Fibroblast of peridontal ligament (primary cell): ENCODE measurements around the gene RFX8.
"Not testable (repeated sequence)": the region's sequence is repeated elsewhere in the genome, so short reads cannot be mapped to it uniquely, and the experiment has no call there.

Experiments
- DNase-seq: peaks from one replicate; pipeline ENCODE4 v3.0.0-alpha.2; 2010; ENCODE audit errors: extremely low read depth

RFX8 gene

DNA sequence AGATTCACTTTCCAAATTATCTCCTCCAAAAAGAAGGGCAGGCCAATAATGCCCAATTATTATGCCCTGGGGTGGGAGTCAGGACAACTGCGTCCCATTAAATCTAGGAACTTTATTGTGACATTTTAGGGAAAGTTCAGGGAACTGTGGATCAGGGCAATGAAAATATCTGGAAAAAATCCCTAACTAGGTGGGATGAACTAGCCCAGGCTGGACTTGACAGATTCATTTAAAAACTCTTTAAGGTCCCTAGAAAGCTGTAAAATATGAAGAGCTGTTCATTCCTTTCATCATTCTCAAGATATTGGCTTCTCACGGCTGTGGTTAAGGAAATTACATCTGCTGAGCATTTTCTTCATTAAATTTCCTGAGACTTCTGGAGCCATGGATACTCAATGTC lies 95.8 kb downstream of the RFX8 start:
- DNase-seq, result no peak

DNA sequence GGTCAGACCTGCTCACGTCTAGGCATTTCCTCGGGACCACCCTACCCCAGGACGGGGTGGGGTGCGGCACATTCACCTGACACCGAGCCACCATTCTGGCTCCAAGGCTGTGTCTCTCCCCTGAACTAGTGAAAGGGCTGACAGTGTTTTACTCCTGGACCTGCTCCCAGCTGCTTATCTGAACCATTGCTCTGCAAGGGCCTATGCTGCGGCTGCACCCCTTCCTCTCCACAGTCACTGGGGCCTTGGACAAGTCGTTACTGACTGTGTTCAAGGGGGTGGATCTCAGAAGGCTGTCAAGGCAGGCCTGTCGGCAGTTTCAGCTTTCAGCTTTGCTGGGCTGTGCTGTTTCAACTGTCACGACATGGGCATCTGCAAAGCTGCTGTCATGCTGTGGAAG lies 99.3 kb downstream of the RFX8 start:
- no peak for DNase-seq

DNA sequence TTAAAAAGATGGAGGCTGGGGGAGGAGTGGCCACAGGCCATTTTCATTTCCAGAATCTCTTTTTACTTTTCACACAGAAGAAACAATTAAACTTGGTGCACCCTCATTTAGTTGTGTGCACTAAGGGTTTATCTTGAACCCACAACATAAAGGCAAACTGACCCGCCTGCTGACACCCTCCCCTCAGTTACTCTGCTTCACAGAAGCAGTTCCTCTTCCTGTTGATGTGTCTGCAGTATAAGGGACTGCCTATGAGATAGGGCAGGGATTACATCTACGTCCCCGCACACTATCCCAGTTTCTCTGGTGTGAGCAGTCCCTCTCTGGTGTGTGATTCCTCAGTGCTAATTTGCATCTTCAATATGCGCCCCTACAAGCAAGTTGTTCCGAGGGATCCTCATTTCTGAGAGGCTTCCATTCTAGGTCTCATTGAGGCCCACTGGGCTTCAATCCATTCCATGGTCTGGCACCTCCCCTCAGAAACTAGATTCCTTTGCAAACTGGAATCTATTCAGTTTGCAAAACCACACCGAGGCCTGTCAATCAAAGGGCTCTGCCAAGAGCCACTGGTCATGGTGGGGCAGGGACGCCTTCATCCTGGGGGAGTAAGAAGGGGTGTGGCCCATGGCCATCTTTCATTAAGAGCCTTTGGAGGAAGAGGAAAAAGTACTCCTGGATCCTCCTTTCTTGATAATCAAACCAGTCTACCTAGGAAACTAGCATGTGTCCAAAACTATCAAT lies 99.9 kb downstream of the RFX8 start:
- DNase-seq, result no peak

DNA sequence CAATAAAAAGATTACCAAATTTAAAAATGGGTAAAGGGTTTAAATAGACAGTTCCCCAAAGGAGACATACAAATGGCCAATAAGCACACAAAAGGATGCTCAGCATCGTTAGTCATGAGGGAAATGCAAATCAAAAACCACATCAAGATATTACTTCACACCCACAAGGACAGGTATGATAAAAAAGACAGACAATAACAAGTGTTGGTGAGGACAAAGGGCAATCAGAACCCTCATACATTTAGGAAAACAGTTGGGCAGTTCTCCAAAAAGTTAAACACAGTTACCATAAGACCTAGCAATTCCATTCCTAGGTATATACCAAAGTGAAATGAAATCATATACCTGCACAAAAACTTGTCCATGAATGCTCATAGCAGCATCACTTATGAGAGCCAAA lies 102.1 kb downstream of the RFX8 start:
- no peak for DNase-seq

DNA sequence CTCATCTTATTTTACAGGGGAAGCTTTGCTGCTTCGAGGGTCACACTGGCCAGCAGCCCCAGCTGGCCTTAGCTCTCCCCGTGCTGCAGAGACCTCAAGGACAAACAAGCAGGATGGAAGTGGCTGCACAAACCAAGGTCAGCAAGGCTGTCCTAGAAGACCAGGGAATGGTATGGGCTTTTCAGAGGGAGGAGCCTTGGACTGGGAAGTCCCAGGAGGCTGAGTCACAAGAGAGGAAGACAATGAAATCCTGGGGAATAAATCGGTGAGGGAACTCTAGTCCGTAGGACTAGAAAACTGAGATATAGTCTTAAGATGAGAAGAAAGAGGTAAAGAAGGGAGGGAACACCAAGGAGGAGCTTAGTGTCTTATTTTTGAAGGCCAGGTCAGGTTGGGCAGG lies 103.3 kb downstream of the RFX8 start:
- no peak for DNase-seq

DNA sequence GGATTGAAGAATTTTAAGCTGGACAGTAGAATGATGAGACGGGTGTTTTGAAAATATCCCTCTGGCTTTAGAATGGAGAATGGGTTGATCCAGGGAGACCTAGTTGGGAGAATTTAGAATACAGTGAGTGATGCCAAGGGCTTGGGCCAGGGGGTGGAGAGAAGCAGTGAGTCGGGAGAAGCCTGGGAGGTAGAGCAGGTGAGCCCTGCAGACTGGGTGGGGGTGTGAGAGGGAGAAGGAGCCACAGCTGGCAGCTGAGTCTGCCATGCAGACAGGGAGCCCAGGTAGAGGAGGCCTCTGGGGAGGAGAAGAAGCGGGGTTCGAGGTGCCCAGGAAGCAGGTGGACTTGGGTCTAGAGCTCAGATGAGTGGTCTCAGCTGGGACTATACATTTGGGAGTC lies 105.8 kb downstream of the RFX8 start:
- DNase-seq, result no peak

DNA sequence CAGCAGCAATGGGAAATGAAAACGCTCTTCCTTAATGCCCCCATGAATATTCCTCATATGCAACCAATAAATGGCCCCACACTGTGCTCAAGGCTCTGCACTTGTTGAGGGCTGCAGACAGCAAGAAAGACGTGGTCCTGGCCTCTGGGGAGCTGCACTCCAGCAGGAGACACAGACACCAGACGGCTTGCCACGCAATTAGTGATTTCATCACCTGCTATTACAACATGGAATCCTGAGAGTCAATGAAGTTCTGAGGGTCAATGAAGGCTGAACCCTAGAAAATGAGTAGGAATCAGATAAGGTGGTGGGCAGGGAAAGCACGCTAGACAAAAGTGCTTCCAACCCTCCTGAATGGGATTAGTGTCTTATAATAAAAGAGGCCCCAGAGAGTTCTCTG lies 106.5 kb downstream of the RFX8 start:
- no peak for DNase-seq

DNA sequence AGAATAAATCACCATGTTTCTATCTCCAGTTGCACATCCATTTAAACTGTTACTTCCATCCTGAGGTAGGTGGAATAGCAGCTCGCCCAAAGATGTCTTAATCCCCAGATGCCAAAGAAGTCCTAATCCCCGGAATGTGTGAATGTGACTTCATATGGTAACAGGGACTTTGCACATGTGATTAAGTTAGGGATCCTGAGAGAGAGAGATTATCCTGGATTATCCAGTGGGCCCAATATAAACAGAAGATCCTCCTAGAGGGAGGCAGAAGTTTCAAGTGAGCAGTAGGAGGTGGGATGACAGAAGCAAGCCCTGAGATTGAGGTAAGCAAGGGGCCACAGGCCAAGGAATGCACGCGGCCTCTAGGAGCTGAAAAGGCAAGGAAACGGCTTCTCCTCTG lies 107.4 kb downstream of the RFX8 start:
- DNase-seq, result no peak

DNA sequence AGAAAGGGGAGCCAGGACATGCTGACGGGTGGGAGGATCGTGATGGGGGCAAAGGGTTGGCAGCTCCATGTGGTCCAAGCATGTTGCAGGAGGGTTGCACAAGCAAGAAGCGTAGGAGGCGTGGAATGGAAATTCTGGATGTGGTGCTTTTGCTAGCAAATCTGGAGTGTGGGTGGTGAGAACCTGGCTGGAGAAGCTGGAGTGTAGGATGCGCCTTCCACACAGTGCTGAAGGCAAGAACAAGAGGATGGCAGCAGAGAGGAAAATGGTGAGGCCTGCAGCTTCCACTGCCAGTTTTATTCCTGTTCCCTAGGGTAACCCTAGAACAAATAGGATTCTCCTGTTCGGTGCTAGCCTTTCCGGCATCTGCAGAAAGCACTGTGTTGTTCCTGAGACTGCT lies 110.0 kb downstream of the RFX8 start:
- no peak for DNase-seq

DNA sequence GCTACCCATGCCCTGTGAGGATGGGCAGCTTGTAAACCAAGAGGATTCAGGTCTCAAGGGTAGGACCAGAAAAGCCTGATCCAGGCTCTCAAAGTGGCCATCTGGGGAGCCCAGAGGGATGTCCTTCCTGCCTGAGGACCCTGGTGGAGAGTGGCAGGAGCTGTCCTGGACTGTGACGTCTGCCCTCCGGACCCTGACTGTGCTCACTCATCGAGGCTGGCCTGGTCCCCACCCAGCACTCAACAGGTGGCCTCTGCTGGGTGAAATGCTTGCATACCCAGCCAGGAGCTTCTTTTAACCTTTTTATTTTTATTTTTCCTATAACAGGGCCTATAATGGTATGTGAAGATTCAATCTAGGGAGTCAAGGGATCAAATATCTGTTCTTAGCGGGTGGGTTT lies 112.1 kb downstream of the RFX8 start:
- DNase-seq, result no peak

DNA sequence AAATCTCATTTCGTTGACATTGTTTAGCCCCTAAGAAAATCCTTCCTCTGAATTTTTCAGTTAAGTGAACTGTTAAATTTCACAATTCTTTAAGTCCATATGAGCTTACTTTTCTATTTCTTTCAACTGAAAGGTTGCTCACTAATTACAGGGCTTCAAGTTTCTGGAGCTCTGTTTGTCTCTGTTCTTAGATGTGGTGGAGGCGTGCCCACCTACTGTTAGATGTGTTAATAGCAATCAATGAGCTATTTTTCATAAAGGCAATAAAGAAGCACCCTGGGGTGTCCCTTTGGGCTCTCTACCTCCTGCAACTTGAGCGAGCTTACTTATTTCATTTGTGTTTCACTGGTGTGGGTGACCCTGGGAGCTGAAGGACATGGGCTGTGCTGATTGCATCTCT lies 112.6 kb downstream of the RFX8 start:
- DNase-seq, result no peak

DNA sequence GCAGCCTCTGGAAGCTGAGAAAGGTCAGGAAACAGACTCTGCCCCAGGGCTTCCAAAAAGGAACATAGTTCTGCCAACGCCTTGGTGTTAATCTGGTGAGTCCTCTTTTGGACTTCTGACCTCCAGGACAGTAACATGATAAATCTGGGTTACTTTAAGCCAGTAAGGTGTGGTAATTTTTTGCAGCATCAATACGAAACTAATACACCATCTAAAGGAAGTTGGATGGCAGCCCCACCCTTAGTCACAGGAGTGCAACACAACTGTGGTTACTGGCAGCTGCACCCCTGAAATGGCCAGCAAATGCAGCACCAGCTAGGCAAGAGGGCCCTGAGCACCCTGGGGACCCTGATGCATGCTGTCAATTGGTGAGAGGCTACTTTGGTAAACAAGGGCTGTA lies 113.4 kb downstream of the RFX8 start:
- no peak for DNase-seq

DNA sequence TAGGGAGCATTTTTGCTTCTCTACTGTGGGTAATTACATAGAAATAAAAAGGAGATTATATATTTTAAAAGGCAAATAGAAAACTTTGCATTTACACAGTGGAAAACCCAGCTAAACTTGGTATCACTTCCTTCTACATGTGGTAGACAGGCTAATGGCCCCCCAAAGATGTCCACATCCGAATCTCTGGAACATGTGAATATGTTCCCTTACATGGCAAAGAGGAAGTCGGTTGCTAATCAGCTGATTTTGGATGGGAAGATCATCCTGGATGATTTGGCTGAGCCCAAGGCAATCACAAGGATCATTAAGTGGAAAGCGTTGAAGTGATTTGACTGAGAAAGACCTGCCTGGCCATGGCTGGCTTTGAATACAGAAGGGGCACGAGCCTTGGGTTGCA lies 113.8 kb downstream of the RFX8 start:
- no peak for DNase-seq

DNA sequence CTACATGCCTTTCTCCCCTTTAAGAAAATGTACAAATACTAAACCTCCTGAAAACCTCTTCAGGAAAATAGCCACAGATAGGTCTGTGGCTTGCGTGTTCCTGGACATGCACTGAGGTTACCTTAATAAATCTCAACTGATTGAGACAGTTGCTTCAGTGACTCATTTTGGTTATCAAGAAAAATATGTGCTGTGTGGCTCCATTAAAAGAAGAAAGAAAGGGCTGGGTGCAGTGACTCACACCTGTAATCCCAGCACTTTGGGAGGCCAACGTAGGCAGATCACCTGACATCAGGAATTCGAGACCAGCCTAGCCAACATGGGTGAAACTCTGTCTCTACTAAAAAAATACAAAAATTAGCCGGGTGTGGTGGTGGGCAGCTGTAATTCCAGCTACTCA lies 114.7 kb downstream of the RFX8 start:
- DNase-seq, result no peak

DNA sequence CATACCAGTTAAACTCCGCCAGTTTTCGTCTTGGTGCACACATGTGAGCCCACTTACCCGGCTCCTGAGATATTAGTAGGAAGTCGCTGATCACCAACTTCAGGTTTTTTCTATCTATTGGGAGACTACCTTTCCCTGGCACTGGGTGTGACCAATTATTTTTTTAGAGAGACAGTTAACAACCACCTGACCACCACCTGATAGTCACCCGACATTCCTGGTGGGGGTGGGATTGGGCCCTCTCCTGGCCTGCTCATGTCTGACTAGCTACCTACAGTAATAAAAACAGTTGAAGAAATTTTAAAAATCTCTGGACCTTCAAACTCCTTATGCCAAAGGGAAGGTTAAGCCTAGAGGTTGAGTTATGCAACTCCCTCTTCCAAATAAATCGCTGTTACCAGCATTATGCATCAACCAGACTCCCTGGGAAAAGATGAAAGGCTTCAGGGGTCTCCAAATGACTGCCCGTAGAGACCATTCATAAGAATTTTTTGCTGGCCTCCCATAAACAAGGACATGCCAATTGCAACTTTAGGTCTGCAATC lies 115.4 kb downstream of the RFX8 start:
- no peak for DNase-seq

DNA sequence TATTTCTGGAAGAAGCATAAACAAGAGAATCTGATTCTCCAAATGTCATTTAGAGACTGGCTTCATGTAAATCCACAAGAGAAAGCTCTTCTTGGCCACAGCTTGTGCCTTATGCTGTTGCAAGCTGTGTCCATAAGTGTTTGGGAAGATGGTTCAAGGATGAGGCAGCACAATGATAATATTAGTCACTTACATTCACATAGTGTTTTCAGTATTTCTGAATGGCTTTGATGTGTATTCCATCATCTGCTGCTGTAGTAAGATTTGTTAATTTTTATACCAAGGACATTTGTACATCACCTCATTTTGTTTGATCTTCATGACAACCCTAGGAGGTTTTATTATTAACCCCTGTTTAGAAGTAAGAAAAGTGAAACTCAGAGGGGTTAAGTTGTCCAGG lies 117.5 kb downstream of the RFX8 start:
- no peak for DNase-seq

DNA sequence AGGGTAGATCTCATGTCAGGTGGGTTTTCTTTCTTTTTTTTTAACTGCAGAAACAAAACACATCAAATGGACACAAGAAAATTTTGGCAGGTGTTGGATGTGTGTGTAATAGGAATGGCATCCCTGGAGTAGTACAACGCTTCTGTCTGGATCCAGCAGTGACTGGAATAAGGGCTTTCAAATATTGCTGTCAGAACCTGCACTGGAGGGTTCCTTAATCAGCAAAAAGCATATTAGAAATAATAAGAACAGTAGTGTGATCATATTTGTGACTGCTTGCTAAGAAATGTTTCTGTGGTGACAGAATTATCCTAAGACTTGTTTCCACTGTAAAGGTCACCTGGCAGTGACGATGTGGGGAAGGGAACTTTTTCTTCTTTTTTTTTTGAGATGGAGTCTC lies 118.4 kb downstream of the RFX8 start:
- peak; percentile 15 for DNase-seq

DNA sequence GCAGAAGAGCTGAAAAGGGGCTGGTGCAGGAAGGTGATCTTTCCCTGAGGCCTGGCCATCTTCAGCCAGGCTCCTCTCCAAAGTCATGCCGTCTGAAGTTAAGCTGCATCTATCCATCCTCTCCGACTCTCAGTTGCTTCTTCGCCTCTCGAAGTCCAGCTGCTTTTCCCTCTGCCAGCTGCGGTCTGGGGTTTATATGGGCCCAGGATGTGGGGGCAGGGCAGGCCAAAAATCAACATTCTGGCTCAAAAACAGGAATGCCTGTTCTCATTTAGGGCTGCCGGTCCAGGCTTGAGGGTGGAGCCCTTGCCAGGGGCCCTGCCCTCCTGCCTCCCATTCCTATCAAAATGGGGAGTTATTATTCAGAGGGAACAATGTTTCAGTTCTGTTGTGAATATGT lies 118.9 kb downstream of the RFX8 start:
- DNase-seq, result no peak

DNA sequence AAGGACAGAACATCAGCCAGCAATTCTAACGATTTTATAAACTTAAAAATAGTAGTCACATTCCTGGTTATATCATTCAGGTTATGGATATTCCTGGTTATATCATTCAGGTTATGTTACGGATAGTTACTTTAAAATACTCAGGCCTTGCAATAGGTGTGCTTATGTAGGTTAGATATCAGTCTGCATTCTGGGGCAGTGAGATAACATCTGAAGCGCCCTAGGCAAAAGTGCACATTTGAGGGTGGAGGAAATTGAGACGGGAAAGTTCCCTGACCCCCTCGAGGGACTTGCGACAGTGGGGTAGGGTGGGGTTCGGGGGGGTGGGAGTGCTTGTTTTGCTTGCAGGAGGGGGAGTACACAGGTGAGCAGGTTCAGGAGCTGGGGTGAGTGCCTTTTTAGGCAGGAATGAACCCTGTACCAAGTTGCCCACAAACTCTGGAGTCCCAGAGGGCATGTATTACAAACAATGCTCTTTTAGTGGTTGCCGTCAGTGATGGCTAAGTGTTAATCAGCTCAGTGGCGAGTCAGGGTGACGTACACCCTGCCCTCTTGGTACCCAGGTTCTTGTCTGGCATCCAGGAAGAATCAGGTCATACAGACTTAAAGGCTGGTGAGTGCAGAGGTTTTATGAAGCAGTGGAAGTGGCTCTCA lies 119.4 kb downstream of the RFX8 start:
- DNase-seq, result no peak

DNA sequence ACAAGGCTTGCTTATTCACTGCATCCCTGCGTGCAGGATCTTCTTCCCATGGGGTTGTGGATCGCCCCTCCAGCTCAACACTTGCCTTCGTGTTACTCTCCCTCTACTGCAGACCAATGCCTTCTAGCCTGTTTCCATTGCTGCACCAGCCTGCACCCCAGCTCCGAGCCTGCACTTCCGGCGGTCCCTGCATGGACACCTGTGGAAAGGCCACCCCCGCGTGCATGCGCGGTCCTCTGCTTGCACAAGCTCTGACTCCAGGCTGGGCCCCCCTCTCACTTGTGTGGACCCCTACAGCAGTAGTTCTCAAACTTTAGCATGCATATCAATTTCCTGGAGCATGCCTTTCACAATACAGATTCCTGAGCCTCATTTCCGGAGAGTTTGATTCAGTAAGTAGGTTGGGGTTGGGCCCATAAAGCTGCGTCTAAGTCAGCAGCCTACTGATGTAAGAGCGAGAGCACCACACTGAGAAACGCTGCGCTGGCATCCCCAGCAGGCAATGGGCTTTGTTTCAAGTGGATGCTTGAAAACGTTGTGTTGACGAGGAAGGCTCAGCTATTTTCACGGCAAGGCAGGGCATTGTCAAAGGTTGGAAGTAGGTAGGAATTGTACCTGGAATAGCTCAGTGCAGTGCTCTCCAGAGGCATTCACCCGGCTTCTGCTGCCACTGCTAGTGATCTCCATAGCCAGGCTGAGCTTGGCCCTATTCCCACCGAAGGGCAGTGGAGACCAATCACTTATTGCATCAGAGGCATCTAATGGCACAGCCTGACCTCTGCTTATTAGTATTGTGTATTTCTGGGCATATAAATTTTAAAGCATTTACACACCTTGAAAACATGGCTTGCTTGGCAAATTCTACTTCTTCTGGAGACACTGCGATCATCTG lies 120.2 kb downstream of the RFX8 start:
- no peak for DNase-seq

DNA sequence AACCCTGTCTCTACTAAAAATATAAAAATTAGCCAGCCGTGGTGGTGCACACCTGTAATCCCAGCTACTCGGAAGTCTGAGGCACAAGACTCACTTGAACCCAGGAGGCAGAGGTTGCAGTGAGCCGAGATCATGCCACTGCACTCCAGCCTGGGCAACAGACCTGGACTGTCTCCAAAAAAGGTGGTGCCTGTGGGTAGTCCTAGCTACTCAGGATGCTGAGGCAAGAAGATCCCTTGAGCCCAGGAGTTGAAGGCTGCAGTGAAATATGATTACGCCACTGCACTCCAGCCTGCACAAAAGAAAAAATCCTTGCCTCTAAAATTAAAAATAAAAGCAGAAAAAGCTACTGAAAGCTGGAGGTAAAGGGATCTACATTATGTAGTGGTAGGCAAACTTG lies 122.3 kb downstream of the RFX8 start:
- not testable (repeated sequence) for DNase-seq

DNA sequence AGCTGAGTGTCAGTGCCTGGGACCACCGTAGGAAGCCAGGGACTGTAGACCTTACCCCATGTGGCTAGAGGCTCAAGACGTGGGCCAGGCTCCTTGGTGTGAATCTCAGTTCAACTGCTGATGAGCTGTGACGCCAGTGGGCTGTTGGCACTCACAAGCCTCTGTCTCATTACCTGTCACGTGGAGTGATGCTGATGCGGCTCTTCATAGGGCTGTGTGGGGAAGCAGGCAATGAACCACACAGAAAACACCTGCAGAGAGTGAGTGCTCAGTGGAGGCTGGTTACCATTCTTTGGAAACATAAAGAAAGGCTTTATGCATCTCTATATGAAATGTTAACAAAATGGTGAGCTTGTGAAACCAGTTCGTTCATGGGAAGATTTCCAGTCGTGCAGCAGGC lies 123.7 kb downstream of the RFX8 start:
- DNase-seq, result no peak
